ENCODE data around the gene COBL. TPM values are rescaled to one million over a fixed set of nuclear protein-coding genes. Genes with fewer than 3 reads are reported as not detected.
A peak's percentile ranks its signal among the peaks of the same experiment; 100 is the strongest.

The COBL gene
- total RNA-seq, 1 donor from 2014 or later: 38.3 TPM

DNA sequence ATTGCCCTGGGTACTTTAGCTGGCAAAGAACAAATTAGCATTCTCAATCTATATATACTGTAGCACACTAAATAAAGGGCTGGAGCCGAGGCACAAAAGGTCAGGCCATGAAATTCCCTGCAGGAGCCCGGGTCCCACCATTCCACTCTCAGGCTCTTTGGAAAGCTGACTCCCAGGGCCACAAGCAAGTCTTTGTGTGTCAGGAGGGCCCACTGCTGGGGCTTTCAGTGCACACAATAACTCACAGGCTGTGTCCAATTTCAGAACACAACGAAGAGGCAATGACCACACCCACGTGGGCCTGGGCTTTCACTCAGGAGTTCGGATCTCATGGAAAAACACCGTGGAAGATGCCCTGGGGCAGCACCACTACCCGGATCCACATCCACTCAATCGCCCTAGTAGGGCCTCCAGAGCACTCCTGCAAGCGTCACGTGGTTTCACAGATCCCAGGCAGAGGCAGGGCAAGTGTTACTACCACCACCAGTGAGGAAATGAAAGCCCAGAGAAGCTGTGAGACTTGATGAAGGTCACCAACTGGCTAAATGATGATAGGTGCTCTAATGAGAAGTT lies 60.3 kb downstream of the COBL start:
- DNase-seq (ENCODE audit: low spot score) (no peak), ATAC-seq (no peak)

DNA sequence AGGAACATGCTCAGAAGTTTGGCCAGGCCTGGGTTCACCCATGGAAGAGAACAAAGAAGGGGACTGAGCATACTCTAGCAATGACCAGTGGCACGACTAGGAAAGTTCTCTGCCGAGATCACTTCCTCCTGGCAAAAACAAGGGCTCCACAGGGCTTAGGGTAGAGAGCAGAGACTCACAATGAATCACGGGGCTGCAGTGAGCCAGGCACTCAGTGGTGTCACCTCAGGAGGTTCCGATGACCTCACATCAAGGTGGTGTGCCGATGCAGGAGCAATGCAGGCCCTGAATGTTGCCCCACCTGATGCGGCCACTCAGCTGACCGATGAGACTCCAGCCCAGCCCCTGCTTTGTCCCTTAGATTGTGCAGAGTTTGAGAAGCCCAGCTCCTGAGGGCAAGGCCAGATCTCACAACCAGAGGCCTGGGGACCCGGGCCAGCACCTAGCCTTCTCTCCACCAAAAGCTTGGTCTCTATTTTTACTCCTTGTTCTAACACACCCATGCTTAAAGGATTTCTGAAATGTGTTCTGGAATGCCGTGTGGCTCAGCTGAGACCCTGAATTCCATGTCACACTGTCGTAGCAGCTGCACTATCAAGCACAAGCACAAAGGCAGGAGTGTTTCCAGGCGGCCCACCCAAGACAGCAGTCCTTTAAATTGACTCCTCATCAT lies 60.9 kb downstream of the COBL start:
- DNase-seq (ENCODE audit: low spot score) (no peak), ATAC-seq (peak; percentile 29)

DNA sequence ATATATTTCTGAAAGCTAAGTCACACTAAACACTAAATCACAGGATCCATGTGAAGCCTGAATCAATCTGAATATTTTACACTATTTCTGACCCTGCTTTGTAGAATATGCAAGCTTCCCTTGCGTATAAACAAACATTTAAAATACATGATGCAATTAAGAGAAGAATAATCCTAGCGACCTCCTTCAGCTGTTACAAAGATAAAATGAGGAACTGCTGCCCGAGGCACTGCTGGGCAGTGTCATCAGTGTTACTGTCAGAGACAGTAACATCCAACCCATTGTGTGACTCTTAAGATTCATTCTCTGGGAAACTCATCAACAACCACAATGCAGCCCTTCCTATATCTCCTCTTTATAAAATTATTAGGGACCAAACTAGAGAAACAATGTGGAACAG lies 61.6 kb downstream of the COBL start:
- no peak for DNase-seq (ENCODE audit: low spot score)
- no peak for ATAC-seq

DNA sequence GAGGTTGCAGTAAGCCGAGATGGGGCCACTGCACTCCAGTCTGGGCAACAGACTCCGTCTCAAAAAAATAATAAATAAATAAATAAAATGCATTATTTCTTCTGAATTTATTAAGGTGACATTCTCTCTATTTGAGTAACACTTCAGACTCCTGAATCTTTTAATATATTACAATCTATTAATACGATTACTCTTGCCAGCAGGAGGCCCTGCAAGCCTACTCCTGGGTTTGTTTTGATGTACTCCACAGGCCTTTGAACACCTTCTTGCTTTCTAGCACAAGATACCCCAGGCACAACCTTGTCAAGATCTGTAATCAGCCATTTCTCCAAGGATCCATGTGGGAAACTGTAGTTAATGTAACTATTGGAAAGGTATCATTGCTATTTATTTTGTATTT lies 63.5 kb downstream of the COBL start:
- ATAC-seq (peak; percentile 61), DNase-seq (ENCODE audit: low spot score) (no peak)

DNA sequence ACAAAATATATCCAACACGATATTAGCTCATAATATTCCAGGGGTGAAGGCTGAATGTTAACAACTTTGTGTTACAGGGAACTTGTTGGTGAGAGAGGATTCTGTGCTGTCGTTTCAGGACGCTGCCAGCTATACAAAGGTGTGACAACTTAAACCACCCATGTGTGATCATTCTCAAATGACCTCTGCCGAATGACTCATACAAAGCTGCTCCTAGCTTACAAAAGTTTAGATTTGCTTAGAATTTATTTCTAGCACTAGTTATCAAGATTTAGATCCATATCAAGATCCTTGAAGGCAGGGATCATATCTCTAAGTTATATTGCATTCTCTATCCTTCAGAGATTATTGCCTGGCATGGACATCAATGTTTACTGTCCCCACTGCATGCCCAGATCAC lies 65.3 kb downstream of the COBL start:
- ATAC-seq: peak; percentile 42
- DNase-seq (ENCODE audit: low spot score): no peak

DNA sequence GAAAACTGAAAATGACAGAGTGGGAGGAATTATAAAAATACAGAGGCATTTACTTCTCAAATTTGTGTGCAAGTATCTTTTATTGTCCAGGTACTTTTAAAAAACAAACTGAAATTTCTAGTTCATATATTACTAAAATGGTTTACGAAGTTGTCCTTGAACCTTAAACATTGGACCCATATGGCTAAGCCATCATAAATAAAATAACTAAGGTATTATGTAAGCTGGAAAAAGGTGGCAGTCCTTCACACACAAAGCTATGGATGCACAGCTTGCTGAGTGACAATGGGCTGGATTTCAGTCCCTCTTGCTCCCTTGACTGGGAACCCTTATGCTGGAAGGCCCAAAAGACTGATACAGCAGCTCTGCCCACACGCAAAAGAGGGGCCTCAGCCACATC lies 66.1 kb downstream of the COBL start:
- no peak for DNase-seq (ENCODE audit: low spot score)
- ATAC-seq: no peak

DNA sequence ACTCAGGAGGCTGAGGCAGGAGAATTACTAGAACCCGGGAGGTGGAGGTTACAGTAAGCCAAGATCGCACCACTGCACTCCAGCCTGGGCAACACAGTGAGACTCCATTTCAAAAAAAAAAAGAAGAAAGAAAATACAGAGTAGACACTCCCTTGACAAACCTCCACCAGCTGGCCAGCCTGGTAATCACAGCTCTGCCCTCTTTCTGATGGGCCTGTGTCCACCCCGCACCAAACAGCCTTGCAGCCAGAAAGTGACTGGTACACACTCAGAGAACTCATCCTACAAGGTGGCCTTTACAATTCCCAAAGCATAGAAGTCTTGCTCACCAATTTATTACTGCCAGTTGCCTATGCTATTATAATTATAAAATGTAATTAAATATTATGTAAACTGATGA lies 66.6 kb downstream of the COBL start:
- no peak for DNase-seq (ENCODE audit: low spot score)
- ATAC-seq: peak; percentile 33

DNA sequence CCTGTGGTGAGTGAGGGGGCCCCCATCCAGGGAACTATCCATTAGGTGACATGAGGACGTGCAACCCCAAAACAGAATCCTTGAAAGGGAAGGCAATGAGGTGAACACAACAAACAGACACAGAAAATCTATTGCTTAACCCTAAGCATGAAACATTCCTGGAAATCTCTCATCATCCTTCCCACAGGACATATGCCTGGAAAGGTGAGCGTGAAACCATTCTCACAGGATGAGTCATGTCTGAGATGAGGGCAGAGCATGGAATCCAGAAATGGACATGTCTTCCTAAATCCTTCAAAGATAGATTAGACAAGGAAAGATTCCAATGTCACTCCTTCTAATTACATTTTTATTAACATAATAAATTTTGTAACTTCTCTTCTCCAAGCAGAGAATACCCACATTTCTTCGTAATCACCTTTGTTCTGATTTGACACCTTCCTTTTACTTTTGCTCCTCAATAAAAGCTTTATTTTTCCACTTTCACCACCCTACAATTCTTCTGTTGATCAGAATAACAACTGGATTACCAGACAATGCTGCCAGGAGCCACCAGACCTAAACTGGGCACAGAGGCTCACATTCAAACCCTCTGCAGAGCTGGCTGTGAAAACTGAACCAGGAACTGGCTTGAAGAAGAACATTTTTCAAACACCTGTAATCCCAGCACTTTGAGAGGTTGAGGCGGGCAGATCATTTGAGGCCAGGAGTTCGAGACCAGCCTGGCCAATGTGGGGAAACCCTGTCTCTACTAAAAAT lies 67.2 kb downstream of the COBL start:
- DNase-seq (ENCODE audit: low spot score) (no peak), ATAC-seq (no peak)

DNA sequence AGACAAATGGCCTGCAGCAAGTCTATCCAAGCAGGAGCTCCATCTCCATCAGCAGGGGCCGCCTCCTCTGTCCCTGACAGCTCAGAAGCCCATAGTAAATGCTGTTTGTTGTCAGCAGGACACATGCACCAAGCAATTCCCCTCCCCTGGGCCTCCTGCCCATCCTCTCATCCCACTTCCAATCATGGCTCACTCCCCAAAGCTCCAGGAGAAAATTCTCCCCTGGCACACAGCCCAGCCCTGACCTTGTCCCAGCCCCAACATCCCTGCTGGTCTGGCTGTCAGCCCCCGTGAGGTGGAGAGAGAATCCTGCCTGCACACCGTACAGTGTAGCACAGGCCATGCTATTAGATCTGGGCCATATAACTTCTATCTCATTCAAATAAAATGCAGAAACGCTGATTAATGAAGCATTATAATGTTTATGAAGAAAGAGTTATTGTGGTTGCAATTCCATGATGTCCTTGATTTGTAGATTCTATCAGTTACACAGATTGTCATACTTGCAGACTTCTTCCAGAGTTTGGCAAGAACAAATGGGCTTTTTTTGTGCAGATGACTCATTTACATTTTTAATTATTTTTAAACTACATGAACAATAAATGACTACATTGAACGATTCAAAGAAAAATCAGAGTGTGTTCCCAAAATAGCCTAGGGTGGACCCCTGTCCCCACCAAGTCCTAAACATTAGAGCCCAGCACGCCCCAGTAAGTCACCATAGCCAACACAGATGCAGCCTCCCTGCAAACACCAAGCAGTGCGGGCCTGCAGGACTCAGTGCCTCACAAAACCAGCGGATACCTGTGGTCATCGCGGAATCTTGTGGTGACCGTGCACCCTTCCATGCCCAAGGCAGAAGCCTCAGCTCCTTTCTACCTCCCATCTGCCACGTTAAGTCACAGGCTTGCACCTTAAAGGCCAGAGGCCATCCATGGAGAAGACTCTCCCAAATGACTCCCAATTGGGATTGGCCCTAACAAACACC lies 70.1 kb downstream of the COBL start:
- ATAC-seq (peak; percentile 35), DNase-seq (ENCODE audit: low spot score) (peak; percentile 48)

DNA sequence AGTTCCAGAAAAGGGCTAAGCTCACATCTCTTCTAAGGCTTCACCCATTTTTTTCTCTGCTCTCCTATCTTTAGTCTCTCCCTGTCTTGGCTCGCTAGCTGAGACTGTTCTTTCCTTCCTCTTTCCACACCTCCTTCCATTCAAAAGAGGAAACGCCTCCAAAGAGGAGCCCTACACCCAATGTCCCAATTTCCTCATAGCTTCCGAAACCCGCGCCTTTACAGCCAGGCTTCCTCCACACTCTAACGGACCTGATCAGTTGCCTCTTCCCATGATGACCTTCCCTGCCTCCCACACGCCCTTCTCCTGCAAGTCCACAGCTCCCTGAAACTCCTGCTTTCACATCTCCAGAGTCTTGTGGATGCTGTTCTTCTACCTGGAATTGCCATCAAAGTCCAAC lies 71.7 kb downstream of the COBL start:
- ATAC-seq: no peak
- DNase-seq (ENCODE audit: low spot score): no peak

DNA sequence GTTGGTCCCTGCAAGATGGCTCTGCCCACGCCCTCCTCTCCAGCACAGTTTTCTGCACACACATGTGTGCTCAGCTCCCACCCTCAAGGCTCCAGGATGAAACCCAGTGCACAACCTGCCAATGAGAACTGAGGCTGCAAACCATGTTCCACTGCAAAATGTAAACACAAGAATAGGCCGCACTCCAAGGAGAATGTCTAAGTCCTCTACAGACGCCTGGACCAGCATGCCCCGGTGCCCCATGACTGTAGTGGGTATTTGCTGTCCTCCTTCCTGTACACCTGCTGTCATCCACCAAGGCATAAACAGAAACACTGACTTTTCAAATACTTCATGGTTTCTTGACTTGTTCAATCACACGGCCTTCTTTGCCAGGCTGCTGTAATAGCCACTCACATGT lies 72.6 kb downstream of the COBL start:
- ATAC-seq: no peak
- DNase-seq (ENCODE audit: low spot score): no peak

DNA sequence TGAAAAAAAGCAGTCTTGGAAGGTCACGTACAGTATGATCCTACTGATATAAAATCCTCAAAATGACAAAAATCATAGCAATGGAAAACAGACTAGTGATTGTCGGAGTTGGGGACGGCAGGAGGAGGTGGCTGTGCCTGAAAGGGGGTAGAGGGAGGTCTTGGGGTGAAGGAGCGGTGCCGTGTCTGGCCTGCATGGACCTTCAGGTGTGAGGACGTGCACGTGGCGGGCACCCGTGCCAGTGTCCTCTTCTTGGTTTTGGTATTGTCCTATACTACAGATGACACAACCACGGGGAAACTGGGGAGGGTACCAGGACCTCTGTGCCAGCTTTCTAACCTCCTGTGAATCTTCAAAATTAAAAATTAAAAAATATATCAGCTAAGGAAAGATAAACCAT lies 73.0 kb downstream of the COBL start:
- DNase-seq (ENCODE audit: low spot score) (peak; percentile 29), ATAC-seq (no peak)

DNA sequence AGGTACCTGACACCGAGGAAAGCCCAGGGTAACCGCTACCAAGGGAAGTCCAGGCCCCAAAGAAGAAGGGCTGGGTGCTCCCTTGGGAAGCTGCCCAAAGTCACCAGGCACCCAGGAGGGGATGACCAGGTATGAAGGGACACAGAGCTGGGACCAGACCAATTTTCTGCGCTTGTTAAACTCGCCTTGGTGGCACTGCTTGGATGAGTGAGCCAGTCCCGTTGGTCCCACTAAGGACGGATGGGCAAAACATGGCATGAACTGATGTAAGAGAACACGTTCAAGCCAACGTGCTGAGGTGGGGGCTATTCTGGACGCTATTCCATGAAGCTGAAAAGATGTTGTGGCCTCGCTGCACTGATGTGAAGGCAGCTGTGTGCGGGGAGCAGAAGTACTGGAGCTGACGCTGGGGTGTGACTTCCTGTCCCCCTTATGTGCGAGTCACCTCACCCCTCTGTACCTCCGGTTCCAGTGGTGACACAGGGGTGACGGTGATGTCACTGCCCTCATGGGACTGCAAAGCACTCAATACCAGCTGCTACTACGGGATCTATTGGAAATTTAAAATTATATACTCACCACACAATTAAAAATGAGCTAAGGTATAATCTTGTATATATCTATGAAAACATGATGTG lies 73.6 kb downstream of the COBL start:
- ATAC-seq: no peak
- peak; percentile 43 for DNase-seq (ENCODE audit: low spot score)

DNA sequence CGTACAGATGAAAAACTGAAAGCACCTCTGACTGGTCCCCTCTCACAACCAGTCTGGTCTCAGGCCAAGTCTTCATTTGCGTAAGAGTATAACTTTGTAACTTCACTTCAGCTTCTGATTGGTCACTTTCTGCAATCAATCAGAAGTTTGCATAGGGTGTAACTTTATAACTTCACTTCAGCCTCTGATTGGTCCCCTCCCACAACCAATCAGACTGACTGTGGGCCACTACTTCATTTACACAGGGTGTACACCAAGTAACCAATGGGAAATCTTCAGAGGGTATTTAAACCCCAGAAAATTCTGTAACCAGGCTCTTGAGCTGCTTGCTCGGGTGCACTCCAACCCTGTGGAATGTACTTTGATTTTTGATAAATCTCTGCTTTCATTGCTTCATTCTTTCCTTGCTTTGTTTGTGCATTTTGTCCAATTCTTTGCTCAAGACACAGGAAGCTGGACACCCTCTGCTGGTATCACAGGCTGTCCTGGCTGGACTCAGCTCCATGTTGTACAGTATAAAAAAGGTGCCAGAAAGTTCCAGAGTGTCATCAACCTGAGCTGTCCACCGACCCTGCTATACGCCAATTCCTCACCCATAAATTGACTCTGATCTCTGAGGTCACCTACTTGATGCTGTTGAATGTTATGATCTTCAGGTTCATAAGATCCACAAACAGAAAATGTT lies 74.5 kb downstream of the COBL start:
- DNase-seq (ENCODE audit: low spot score) (peak; percentile 42), ATAC-seq (peak; percentile 61)

DNA sequence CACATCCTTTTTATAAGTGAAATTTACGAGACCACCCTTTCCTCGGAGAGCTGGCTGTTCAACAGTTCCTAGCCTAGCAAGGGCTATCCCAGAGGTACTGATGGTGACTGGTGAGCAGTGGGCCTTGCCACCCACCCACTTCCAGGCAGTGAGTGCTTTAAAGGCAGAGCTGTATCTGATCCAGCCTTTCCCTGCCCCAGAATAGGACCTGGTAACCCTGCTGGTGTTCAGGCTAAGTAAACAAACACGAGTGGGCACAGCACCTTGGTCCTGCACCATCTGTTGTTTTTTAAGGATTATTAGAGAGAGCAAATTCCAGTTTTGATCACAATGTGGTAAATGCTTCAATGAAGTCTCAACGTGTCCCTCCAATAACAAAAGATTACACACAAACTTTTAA lies 75.7 kb downstream of the COBL start:
- ATAC-seq (peak; percentile 62), DNase-seq (ENCODE audit: low spot score) (peak; percentile 37)

DNA sequence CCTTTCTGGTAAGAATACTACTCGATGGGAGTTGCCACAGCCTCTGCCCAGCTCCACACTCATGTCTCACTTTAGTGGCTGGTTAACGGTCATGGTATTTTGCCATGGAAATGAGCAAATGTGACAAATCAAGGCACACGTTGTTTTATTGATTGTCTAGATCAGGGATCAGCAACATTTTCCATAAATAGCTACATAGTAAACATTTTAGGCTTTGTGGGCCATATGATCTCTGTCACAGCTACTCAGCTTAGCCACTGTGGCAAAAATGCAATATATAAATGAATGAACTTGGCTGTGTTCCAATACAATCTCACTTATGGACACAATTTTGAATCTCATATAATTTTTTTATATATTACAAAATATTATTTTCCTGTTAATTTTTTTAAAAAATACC lies 76.9 kb downstream of the COBL start:
- no peak for DNase-seq (ENCODE audit: low spot score)
- ATAC-seq: no peak

DNA sequence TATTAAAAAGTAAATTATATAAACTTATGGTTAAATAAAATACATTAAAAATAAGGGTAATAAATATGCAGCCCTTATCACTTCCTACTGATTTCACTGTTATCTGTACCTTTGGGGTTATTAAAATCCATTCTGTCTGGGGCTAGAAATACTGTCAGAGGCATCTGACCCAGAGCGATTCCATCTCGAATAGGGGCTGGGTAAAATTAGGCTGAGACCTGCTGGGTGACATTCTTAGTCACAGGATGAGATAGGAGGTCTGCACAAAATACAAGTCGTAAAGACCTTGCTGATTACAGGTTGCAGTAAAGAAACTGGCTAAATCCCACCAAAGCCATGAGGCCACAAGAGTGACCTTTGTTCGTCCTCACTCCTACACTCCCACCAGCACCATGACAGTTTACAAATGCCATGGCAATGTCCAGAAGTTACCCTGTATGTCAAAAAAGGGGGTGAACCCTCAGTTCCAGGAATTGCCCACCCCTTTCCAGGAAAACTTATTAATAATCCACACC lies 77.6 kb downstream of the COBL start:
- DNase-seq (ENCODE audit: low spot score) (no peak), ATAC-seq (no peak)

DNA sequence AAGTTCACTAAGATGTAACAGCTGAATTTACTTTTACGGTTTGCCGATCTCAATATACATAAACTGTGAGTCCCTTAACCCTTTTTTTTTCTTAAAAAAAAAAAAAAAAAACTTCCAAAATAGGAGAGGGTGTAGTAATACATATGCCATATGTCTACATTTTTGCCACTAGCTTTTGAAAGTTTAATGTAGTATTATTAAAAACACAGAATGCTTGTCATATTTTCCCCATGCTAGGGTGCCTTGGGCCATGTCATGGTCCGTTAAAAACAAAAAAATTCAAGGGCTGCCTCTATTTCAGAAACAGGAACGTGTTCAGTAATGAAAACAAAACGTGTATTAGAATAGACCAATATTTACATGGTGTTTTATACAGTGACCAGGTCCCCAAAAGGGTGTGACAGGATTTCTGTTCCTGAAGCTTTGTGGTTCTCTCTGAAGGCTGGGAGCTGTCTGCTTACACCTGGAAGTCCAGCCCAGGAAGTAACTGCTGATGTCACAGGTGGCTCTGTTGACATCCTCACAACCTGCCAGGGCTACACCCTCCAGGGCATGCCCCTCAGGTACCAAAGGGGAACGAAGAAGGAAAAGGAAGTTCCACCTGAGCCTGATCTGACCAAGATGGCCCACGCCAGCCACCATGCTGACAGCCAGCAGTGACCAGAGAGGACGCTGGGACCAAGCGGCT lies 79.0 kb downstream of the COBL start:
- DNase-seq (ENCODE audit: low spot score) (peak; percentile 31), ATAC-seq (no peak)

DNA sequence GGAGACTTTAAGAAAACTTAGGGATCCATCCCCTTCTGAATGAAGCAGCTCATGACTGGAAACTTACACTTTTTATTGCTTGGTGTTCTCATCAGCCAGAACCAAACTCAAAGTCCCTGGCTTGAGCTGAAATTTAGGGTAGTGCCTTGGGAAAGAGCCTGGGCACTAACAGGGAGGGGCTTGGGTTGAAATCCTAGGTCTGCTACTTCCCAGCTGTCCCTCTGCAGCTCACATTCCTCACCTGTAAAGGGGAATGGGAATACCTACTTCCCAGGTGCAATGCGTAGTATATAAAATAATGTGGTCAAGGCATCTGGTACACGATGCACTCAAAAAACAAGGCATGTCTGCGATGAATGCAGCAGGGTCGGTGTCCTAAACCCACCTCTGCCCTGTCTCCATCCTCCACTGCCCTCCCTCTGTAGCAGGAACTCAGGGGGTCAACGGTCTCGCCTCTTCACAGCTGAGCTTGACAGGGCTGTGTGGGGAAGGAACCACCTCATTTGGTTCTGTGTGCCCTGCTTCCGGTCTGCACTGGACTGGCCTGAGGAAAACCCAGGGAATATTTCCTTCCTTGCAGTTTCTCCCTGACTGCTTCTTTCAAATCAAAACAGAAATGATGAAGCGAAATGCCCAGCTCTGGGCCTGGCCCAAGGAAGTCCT lies 80.0 kb downstream of the COBL start:
- ATAC-seq (no peak), DNase-seq (ENCODE audit: low spot score) (peak; percentile 29)

All from left lobe of liver (tissue), 2 donors.